Activated CD8-positive, alpha-beta T cell treated with anti-CD3 and anti-CD28 coated beads, Interleukin-2, amount 10 ng/mL, durations not matched to agents 7 days and 5 days (primary cell): ENCODE data around the gene RFX6. TPM values are rescaled to one million over a fixed set of nuclear protein-coding genes. Genes with fewer than 3 reads are reported as not detected.

ENCODE experiments used
- ATAC-seq: fragments of 150-1000 bp; cut with Tn5 transposase; one replicate; pipeline ENCODE4 v1.10.0; 2021; ENCODE audit warnings: moderate library complexity
- CTCF ChIA-PET: fragments of 350-600 bp; sonication (Branson Sonifier 250); formaldehyde crosslinking; loops from one replicate; lab custom pipeline; 2021; ENCODE audit warnings: antibody characterized with exemption; lab: Charles Lee
- POLR2A ChIA-PET: fragments of 350-600 bp; sonication (Branson Sonifier 250); formaldehyde crosslinking; loops from one replicate; lab custom pipeline; 2021; ENCODE audit warnings: antibody characterized with exemption; lab: Charles Lee
- DNase-seq: peaks from one replicate; pipeline ENCODE4 v3.0.0-alpha.2; 2020
- H3K27ac Mint-ChIP-seq: one replicate; pipeline ENCODE4 v1.8.0; 2021; ENCODE audit warnings: mild to moderate bottlenecking, mixed read lengths
- H3K27me3 Mint-ChIP-seq: one replicate; pipeline ENCODE4 v1.8.0; 2021; ENCODE audit warnings: low read depth, mixed read lengths
- H3K36me3 Mint-ChIP-seq: one replicate; pipeline ENCODE4 v1.8.0; 2021; ENCODE audit warnings: low read depth, mixed read lengths
- H3K4me1 Mint-ChIP-seq: one replicate; pipeline ENCODE4 v1.8.0; 2021; ENCODE audit warnings: low read depth, mixed read lengths
- H3K4me3 Mint-ChIP-seq: one replicate; pipeline ENCODE4 v1.8.0; 2021; ENCODE audit warnings: mild to moderate bottlenecking, mixed read lengths
- H3K9me3 Mint-ChIP-seq: one replicate; pipeline ENCODE4 v1.8.0; 2022; ENCODE audit warnings: mixed read lengths; ENCODE audit not compliant: insufficient read depth
- total RNA-seq, 2 experiments: library from RNA; stranded (reverse); gene quantifications; one replicate each; pipeline ENCODE4 v1.2.3, GENCODE V29; 2021

The RFX6 gene
- total RNA-seq, 2 experiments from 2014 or later, result not detected

DNA sequence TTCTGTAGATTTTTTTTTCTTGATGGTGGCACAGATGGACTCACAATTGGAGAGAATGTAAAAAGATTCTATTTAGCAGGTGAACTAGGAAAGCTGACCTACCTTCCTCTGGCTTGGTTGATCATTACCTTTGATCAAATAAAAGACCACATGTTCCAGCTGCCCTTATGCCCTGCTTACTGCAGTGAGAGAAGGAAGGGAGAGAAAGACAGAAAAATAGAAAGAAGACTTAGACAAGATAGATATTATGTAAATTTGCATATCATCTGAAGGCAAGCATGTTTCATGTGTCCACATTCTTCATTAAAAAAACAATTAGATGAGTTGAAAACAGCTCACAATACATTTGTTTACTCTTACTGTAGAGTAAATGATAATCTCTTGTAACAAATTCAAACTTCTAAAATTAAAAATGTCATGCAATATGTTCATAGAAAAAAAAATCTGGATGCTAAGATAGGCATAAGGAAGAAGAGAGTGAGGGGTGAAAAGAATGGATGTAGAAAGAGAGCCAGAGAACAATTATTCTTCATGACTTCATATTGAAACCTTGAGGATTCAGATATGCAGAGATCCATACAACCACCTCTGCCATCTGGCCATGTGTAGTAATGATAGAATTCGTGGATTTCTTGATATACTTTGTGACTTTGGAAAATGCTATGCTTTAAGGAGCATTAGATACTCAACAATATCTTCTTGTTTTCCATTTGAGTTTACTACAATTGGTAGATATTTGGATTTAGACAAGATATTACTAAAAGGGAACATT lies 71.7 kb downstream of the RFX6 start:
- Mint-ChIP-seq H3K36me3 (no peaks in the 10 kb centered on the region), H3K4me1 (no peaks in the 10 kb centered on the region), H3K9me3 (no peaks in the 10 kb centered on the region), H3K4me3 (no peak overlapping the region), H3K27ac (no peak overlapping the region), H3K27me3 (peaks cover 3% of the 10 kb centered on the region)
- no peak for DNase-seq
- ChIA-PET CTCF (no interaction called here), POLR2A (no interaction called here)
- ATAC-seq, result no peak

DNA sequence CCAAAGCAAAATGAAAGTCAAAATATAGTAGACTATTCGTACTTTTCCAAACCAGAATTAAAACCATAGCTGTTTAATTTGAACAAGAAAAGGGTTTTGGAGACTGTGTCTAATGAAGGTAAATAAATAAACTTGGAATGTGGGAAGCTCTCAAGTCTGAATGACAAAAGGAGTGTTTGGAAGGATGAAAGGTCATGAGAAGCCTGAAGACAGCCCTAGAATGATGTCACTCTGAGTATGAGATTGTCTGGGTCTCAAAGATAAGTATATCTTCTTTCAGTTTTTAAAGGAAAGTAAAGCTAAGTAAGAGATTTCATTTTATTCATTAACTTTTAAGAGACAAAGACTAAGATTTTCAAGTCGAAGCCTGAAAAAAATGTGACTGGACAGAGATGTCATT lies 72.9 kb downstream of the RFX6 start:
- ChIA-PET CTCF (no interaction called here), POLR2A (no interaction called here)
- DNase-seq (no peak), ATAC-seq (no peak)
- Mint-ChIP-seq H3K4me3 (no peak overlapping the region), H3K27me3 (peaks cover 3% of the 10 kb centered on the region), H3K9me3 (no peaks in the 10 kb centered on the region), H3K27ac (no peak overlapping the region), H3K4me1 (no peaks in the 10 kb centered on the region), H3K36me3 (no peaks in the 10 kb centered on the region)

DNA sequence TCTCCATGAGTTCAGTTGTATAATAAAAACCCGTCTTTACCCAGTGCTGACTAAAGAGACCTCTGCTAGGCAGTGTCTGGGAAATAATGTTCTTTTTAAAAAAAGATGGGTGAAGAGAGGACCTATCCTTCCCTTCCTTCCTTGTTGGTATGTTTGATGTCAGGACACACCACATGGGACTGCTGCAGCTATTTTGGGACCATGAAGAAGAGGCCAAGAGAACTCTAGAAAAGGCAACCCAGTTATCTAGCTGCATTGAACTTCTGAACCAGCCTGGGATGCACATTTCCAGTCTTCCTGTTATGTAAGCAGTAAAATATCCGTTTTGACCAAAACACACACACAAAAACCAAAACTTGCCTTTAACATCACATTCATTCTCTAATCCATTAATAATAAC lies 77.3 kb downstream of the RFX6 start:
- Mint-ChIP-seq H3K4me3 (no peak overlapping the region), H3K9me3 (no peaks in the 10 kb centered on the region), H3K36me3 (no peaks in the 10 kb centered on the region), H3K27ac (no peak overlapping the region), H3K4me1 (no peaks in the 10 kb centered on the region), H3K27me3 (peaks cover 3% of the 10 kb centered on the region)
- POLR2A ChIA-PET, result no interaction called here
- CTCF ChIA-PET, result no interaction called here
- no peak for ATAC-seq
- DNase-seq, result no peak

DNA sequence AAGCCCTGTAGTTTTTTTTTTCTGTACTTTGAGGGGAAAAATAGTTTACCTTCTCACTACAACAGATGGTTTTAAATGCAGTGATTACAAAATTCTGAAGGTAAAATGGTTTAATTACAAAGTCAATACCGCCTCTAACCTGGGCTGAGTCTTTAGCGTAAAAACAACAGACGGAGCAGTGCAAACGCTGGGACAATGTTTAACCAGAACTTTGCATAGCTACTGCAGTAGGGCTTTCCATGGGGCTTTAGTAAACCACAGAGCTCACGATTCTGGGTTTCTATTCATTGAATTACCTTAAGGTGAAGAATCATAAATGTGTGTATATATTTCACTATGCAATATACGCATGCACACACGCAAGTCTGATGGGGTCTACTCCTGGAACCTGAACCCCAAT lies 77.9 kb downstream of the RFX6 start:
- H3K9me3 Mint-ChIP-seq, result no peaks in the 10 kb centered on the region
- no peak overlapping the region for H3K27ac Mint-ChIP-seq
- no peaks in the 10 kb centered on the region for H3K4me1 Mint-ChIP-seq
- DNase-seq, result no peak
- ChIA-PET POLR2A (no interaction called here), CTCF (no interaction called here)
- no peak for ATAC-seq
- H3K27me3 Mint-ChIP-seq, result peaks cover 3% of the 10 kb centered on the region
- no peak overlapping the region for H3K4me3 Mint-ChIP-seq
- no peaks in the 10 kb centered on the region for H3K36me3 Mint-ChIP-seq

DNA sequence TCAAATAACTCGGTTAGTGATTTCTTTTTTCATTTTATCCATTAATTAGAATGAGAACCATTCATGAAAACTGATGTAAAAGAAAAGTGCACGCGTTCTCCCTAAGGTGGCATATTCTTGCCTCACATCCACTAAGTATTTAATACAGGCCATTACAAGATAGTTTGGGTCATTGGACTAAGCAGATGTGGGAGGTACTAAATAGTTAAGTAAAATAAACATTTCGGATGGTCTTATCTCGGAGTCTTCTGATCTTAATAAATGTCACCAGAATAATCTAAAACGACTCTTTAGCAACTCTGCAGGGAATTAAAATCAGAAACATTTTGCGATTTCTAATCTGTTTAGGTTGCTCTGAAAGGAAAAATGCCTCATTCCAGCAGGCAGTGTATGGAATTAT lies 78.7 kb downstream of the RFX6 start:
- DNase-seq (no peak), ATAC-seq (no peak)
- H3K36me3 Mint-ChIP-seq, result no peaks in the 10 kb centered on the region
- no peaks in the 10 kb centered on the region for H3K4me1 Mint-ChIP-seq
- CTCF ChIA-PET, result interaction anchor here (2.1 kb wide), 1 partner anchor 14 kb away, joined by 5 read pairs; no protein-coding TSS in a partner anchor
- H3K4me3 Mint-ChIP-seq, result no peak overlapping the region
- POLR2A ChIA-PET, result no interaction called here
- no peak overlapping the region for H3K27ac Mint-ChIP-seq
- no peaks in the 10 kb centered on the region for H3K27me3 Mint-ChIP-seq
- H3K9me3 Mint-ChIP-seq, result no peaks in the 10 kb centered on the region

DNA sequence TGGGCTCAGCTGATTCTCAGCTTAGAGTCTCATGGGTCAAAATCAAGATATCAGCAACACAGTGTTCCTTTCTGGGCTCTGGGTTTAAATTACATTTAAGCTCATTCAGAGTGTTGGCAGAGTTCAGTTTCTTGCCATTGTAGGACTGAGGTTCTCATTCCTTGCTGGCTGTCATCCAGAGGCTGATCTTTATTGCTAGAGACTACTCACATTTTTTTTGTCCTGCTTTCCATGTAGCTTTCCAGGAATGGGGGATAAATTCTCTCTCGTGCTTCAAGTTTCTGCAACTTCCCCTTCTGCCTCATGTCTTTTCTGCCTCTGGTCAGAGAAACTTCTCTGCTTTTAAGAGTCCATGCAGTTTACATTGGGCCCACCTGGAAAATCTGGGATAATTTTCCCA lies 86.9 kb downstream of the RFX6 start:
- H3K4me1 Mint-ChIP-seq, result no peaks in the 10 kb centered on the region
- H3K27ac Mint-ChIP-seq, result no peak overlapping the region
- CTCF ChIA-PET, result no interaction called here
- no peaks in the 10 kb centered on the region for H3K27me3 Mint-ChIP-seq
- DNase-seq, result no peak
- POLR2A ChIA-PET, result no interaction called here
- H3K36me3 Mint-ChIP-seq, result no peaks in the 10 kb centered on the region
- no peaks in the 10 kb centered on the region for H3K9me3 Mint-ChIP-seq
- ATAC-seq, result no peak
- no peak overlapping the region for H3K4me3 Mint-ChIP-seq

DNA sequence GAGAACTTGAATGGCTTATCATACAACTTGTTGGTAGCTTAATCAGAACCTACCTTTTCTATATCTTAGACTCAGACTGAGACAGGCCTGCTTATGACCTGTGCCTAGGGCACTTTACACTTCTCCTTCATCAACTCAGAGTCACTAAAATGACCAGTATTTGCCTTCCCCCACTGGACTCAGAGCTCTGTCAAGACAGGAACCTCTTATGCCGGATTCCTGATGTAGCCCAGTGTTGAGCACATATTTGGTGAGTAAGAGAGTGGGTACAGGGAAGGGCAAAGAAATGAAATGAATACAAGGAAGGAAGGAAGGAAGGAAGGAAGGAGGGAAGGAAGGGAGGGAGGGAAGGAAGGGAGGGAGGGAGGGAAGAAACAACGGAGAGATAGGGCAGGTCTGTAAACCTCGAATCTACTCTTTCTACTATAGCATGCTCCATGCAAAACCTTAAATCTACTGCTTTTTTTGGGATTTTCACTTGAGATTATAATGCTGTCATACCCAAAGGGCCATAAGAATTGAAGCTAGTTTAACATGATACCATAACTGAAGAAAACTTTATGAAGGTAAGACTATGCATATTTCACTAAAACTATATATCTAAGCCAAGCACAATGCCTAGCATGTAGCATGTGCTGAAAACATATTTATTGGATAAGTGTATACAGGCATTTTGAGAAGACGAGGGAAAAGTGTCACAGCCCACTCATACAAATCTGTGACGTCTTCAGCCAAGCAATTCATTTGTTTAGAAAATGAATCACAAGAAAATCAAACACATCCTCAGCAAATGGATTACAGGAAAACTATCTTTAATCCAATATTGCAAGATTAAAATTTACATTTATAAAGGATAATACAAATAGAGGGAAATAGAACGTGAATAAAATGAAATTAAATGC lies 89.9 kb downstream of the RFX6 start:
- ChIA-PET CTCF (no interaction called here), POLR2A (no interaction called here)
- H3K27me3 Mint-ChIP-seq, result no peaks in the 10 kb centered on the region
- H3K4me1 Mint-ChIP-seq, result no peaks in the 10 kb centered on the region
- no peak overlapping the region for H3K4me3 Mint-ChIP-seq
- ATAC-seq, result no peak
- no peak for DNase-seq
- no peak overlapping the region for H3K27ac Mint-ChIP-seq
- no peaks in the 10 kb centered on the region for H3K36me3 Mint-ChIP-seq
- H3K9me3 Mint-ChIP-seq, result no peaks in the 10 kb centered on the region

DNA sequence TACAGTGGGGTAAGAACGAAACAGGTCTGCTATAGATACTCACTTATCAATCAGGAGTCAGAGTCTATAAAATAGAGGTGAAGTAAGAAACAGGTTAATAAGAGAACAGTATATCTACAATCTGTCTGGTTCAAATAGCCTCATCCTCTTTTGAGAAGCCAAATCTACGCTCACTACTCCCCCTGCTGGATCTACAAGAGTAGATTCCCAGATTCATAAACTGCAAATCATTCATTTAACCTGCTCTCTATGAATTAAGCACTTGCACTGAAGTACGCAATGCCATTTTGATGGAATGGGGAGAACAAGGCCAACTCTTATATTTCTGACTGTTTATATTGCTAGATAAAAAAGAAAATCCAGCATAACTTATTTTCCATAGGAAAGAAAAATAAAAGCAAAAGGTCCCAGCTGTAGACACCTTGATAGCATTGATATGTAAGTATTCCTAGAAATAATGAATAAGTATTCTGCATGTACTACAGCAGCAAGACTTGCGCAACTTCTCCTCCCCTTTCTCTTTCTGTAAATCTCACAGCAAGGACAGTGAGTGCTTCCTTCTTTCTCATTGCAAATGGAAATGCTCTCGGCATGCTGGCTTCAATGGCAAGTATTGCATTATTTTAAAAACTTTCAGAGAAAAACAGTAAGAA lies 92.3 kb downstream of the RFX6 start:
- CTCF ChIA-PET, result interaction anchor here (0.7 to 1.9 kb wide), 2 partner anchors 12 to 395 kb away, joined by 3 to 5 read pairs; no protein-coding TSS in a partner anchor
- ATAC-seq (peak; percentile 55), DNase-seq (peak; percentile 44)

DNA sequence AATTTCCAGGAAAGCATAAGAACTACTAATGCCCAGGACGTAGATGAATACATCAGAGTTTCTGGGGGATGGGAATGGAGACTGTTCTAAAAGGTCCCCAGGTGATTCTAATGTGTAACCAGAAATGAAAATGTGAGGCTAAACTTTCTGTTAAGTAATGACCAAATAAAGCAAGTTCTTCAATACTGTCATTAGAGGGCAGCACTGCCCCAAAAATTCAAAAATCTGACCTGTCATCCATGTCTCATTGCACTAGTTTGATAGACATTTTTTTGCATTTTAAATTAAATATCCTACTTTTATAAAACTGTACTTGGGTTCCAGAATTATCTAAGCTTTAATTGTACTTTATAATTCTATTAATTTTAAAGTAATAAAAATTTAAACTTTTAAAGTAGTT lies 94.9 kb downstream of the RFX6 start:
- peak; percentile 37 for DNase-seq
- CTCF ChIA-PET, result no interaction called here
- H3K9me3 Mint-ChIP-seq, result no peaks in the 10 kb centered on the region

More for the DNA sequence above, 92.3 kb downstream of the RFX6 start:
- no peaks in the 10 kb centered on the region for H3K4me1 Mint-ChIP-seq
- POLR2A ChIA-PET, result interaction anchor here (0.6 kb wide), 1 partner anchor 400 kb away, joined by 3 read pairs; no protein-coding TSS in a partner anchor
- H3K4me3 Mint-ChIP-seq, result no peak overlapping the region
- H3K27me3 Mint-ChIP-seq, result no peaks in the 10 kb centered on the region
- H3K27ac Mint-ChIP-seq, result no peak overlapping the region
- no peaks in the 10 kb centered on the region for H3K36me3 Mint-ChIP-seq
- no peaks in the 10 kb centered on the region for H3K9me3 Mint-ChIP-seq

DNA sequence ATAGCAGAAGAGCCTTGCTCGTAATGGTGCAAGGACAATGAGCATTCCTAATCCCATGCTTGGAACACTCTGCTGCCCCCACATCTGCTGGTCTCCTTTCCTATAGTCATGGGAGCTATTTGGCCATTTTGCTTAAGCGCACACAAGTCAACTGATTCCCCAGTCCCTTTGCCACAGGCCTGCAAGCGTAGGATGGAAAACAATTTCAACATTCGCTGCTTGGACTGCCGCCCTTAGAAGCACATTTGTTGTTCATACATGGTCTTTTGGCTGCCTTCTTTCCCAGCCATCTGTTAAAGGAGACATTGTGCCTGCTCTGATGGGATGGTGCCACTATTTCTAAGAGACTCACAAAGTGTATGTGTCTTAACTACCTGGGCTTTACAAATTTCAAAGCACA lies 96.9 kb downstream of the RFX6 start:
- Mint-ChIP-seq H3K4me3 (no peak overlapping the region), H3K36me3 (no peaks in the 10 kb centered on the region), H3K4me1 (no peaks in the 10 kb centered on the region), H3K27ac (no peak overlapping the region), H3K9me3 (no peaks in the 10 kb centered on the region), H3K27me3 (peaks cover 2% of the 10 kb centered on the region)
- ATAC-seq (no peak), DNase-seq (no peak)
- CTCF ChIA-PET, result no interaction called here
- POLR2A ChIA-PET, result no interaction called here

More for the DNA sequence above, 94.9 kb downstream of the RFX6 start:
- Mint-ChIP-seq H3K4me1 (no peaks in the 10 kb centered on the region), H3K27ac (no peak overlapping the region), H3K4me3 (no peak overlapping the region), H3K36me3 (no peaks in the 10 kb centered on the region), H3K27me3 (no peaks in the 10 kb centered on the region)
- POLR2A ChIA-PET, result no interaction called here
- ATAC-seq, result no peak

DNA sequence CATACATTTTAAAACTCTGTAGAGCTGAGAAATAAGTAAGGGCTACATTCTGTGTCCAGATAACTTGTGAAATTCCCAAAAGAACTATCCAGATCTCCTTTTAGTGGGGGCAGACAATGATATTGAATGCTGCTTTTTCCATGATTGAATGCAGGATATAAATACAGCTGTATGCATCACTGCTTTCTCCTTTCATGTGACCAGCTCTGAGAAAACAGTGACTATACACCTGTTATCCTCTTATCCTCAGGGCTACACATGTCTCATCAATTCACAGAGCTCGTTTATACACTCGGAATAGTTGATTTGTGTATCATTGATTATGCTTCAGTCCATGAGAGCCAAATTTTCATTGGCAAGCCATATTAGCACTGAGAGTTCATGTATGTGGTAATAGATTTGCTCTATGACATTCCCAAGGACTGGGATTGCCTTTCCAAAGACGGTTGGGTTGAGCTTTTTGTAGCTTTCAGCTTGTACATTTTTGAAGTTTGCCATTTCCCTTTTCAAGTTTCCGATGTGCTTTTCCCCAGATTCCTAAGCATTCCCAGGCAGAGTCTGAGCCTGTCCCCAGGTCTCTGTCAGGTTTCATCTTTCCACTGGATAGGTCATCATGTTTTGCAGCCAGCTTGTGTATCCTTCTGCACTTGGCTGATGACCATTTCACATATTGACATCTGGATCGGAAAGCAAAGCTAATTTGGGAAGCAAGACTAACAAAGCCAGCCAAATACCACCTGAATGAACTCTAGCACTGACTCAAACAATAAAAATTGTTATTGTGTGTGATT lies 97.7 kb downstream of the RFX6 start:
- no peak overlapping the region for H3K4me3 Mint-ChIP-seq
- H3K4me1 Mint-ChIP-seq, result no peaks in the 10 kb centered on the region
- H3K27me3 Mint-ChIP-seq, result peaks cover 2% of the 10 kb centered on the region
- CTCF ChIA-PET, result no interaction called here
- no peak for DNase-seq
- H3K36me3 Mint-ChIP-seq, result no peaks in the 10 kb centered on the region
- no peak overlapping the region for H3K27ac Mint-ChIP-seq
- ATAC-seq, result no peak
- no peaks in the 10 kb centered on the region for H3K9me3 Mint-ChIP-seq
- POLR2A ChIA-PET, result no interaction called here
